ENCODE measurements around the gene SNX25. TPM values are rescaled to one million over a fixed set of nuclear protein-coding genes. Genes with fewer than 3 reads are reported as not detected.
"Not testable (repeated sequence)": the region's sequence is repeated elsewhere in the genome, so short reads cannot be mapped to it uniquely, and the experiment has no call there.

Gene SNX25
- total RNA-seq, 2 experiments from 2014 or later: 12.4 to 14.3 TPM

GRCh38 chr4:185311113-185311888 lies 101.9 kb downstream of the SNX25 start:
- no peak overlapping the region for H3K27ac Mint-ChIP-seq
- H3K9me3 Mint-ChIP-seq: no peaks in the 10 kb centered on the region
- H3K36me3 Mint-ChIP-seq: peaks cover 40% of the 10 kb centered on the region
- no peaks in the 10 kb centered on the region for H3K27me3 Mint-ChIP-seq
- no peak for DNase-seq
- H3K4me1 Mint-ChIP-seq: no peaks in the 10 kb centered on the region
- no peak overlapping the region for H3K4me3 Mint-ChIP-seq

- peaks cover 53% of the 10 kb centered on the region for H3K36me3 Mint-ChIP-seq
- H3K27me3 Mint-ChIP-seq: no peaks in the 10 kb centered on the region
- no peak for DNase-seq
- H3K4me3 Mint-ChIP-seq: no peak overlapping the region
- H3K4me1 Mint-ChIP-seq: no peaks in the 10 kb centered on the region
- no peak overlapping the region for H3K27ac Mint-ChIP-seq
- peaks cover 4% of the 10 kb centered on the region for H3K9me3 Mint-ChIP-seq
These were observed 103.3 kb downstream of the SNX25 start for GRCh38 chr4:185312699-185313098.

GRCh38 chr4:185317462-185317861 lies 108.1 kb downstream of the SNX25 start:
- not testable (repeated sequence) for H3K4me3 Mint-ChIP-seq, H3K27me3 Mint-ChIP-seq, H3K4me1 Mint-ChIP-seq, H3K27ac Mint-ChIP-seq, H3K9me3 Mint-ChIP-seq, DNase-seq
- peaks cover 53% of the 10 kb centered on the region for H3K36me3 Mint-ChIP-seq

GRCh38 chr4:185317880-185318279 lies 108.5 kb downstream of the SNX25 start:
- Mint-ChIP-seq H3K4me1 (peaks cover 7% of the 10 kb centered on the region), H3K36me3 (peaks cover 49% of the 10 kb centered on the region), H3K4me3 (no peak overlapping the region), H3K27me3 (no peaks in the 10 kb centered on the region), H3K27ac (no peak overlapping the region), H3K9me3 (peaks cover 7% of the 10 kb centered on the region)
- no peak for DNase-seq

- H3K9me3 Mint-ChIP-seq: peaks cover 7% of the 10 kb centered on the region
These were observed 109.3 kb downstream of the SNX25 start for GRCh38 chr4:185318679-185319078.

GRCh38 chr4:185322803-185323202 lies 113.4 kb downstream of the SNX25 start:
- no peak overlapping the region for H3K4me3 Mint-ChIP-seq
- no peak overlapping the region for H3K27ac Mint-ChIP-seq
- H3K9me3 Mint-ChIP-seq: peaks cover 4% of the 10 kb centered on the region
- H3K27me3 Mint-ChIP-seq: no peaks in the 10 kb centered on the region
- peaks cover 18% of the 10 kb centered on the region for H3K36me3 Mint-ChIP-seq
- DNase-seq: no peak
- H3K4me1 Mint-ChIP-seq: peaks cover 7% of the 10 kb centered on the region

More at GRCh38 chr4:185318679-185319078, 109.3 kb downstream of the SNX25 start:
- Mint-ChIP-seq H3K4me3 (no peak overlapping the region), H3K27me3 (no peaks in the 10 kb centered on the region), H3K4me1 (peaks cover 7% of the 10 kb centered on the region), H3K27ac (no peak overlapping the region), H3K36me3 (peaks cover 42% of the 10 kb centered on the region)
- no peak for DNase-seq

- no peak for DNase-seq
- H3K36me3 Mint-ChIP-seq: peaks cover 22% of the 10 kb centered on the region
- no peak overlapping the region for H3K4me3 Mint-ChIP-seq
- no peak overlapping the region for H3K27ac Mint-ChIP-seq
- peaks cover 4% of the 10 kb centered on the region for H3K9me3 Mint-ChIP-seq
- no peaks in the 10 kb centered on the region for H3K27me3 Mint-ChIP-seq
- peaks cover 3% of the 10 kb centered on the region for H3K4me1 Mint-ChIP-seq
These were observed 114.2 kb downstream of the SNX25 start for GRCh38 chr4:185323606-185324005.

- H3K36me3 Mint-ChIP-seq: peaks cover 27% of the 10 kb centered on the region
- H3K27ac Mint-ChIP-seq, DNase-seq, H3K27me3 Mint-ChIP-seq, H3K4me1 Mint-ChIP-seq, H3K9me3 Mint-ChIP-seq, H3K4me3 Mint-ChIP-seq: not testable (repeated sequence)
These were observed 115.0 kb downstream of the SNX25 start for GRCh38 chr4:185324361-185324760.

- H3K9me3 Mint-ChIP-seq, DNase-seq, H3K4me1 Mint-ChIP-seq, H3K27me3 Mint-ChIP-seq, H3K27ac Mint-ChIP-seq, H3K4me3 Mint-ChIP-seq: not testable (repeated sequence)
- peaks cover 27% of the 10 kb centered on the region for H3K36me3 Mint-ChIP-seq
These were observed 116.3 kb downstream of the SNX25 start for GRCh38 chr4:185325721-185326120.

- peaks cover 30% of the 10 kb centered on the region for H3K36me3 Mint-ChIP-seq
- no peak for DNase-seq
- no peak overlapping the region for H3K4me3 Mint-ChIP-seq
- no peak overlapping the region for H3K27ac Mint-ChIP-seq
- H3K27me3 Mint-ChIP-seq: no peaks in the 10 kb centered on the region
- H3K4me1 Mint-ChIP-seq: peaks cover 8% of the 10 kb centered on the region
- H3K9me3 Mint-ChIP-seq: no peaks in the 10 kb centered on the region
These were observed 119.2 kb downstream of the SNX25 start for GRCh38 chr4:185328586-185328985.

- not testable (repeated sequence) for H3K4me3 Mint-ChIP-seq, H3K27me3 Mint-ChIP-seq
These were observed 120.6 kb downstream of the SNX25 start for GRCh38 chr4:185329879-185330510.

GRCh38 chr4:185332575-185333464 lies 123.4 kb downstream of the SNX25 start:
- Mint-ChIP-seq H3K27me3 (no peaks in the 10 kb centered on the region), H3K9me3 (no peaks in the 10 kb centered on the region), H3K36me3 (peaks cover 38% of the 10 kb centered on the region), H3K27ac (no peak overlapping the region), H3K4me3 (no peak overlapping the region), H3K4me1 (peaks cover 8% of the 10 kb centered on the region)
- no peak for DNase-seq

More at GRCh38 chr4:185329879-185330510, 120.6 kb downstream of the SNX25 start:
- H3K9me3 Mint-ChIP-seq, DNase-seq, H3K4me1 Mint-ChIP-seq, H3K27ac Mint-ChIP-seq: not testable (repeated sequence)
- peaks cover 27% of the 10 kb centered on the region for H3K36me3 Mint-ChIP-seq

- no peak for DNase-seq
- Mint-ChIP-seq H3K27ac (no peak overlapping the region), H3K36me3 (peaks cover 37% of the 10 kb centered on the region), H3K4me3 (no peak overlapping the region), H3K9me3 (peaks cover 1% of the 10 kb centered on the region), H3K27me3 (no peaks in the 10 kb centered on the region), H3K4me1 (peaks cover 8% of the 10 kb centered on the region)
These were observed 124.9 kb downstream of the SNX25 start for GRCh38 chr4:185334326-185334725.

GRCh38 chr4:185335579-185335978 lies 126.2 kb downstream of the SNX25 start:
- Mint-ChIP-seq H3K9me3 (peaks cover 1% of the 10 kb centered on the region), H3K27me3 (no peaks in the 10 kb centered on the region), H3K36me3 (peaks cover 35% of the 10 kb centered on the region), H3K4me1 (peaks cover 20% of the 10 kb centered on the region), H3K4me3 (no peak overlapping the region), H3K27ac (no peak overlapping the region)
- no peak for DNase-seq

- Mint-ChIP-seq H3K27me3 (no peaks in the 10 kb centered on the region), H3K36me3 (peaks cover 42% of the 10 kb centered on the region), H3K27ac (peak overlapping the region; percentile 35), H3K9me3 (peaks cover 1% of the 10 kb centered on the region), H3K4me1 (peaks cover 37% of the 10 kb centered on the region), H3K4me3 (no peak overlapping the region)
- DNase-seq: no peak
These were observed 130.5 kb downstream of the SNX25 start for GRCh38 chr4:185339941-185340340.

All from activated naive CD8-positive, alpha-beta T cell treated with anti-CD3 and anti-CD28 coated beads for 36 hours (primary cell).